ENCODE data around the gene STX3.
"Not testable (repeated sequence)": the region's sequence is repeated elsewhere in the genome, so short reads cannot be mapped to it uniquely, and the experiment has no call there.

- TF ChIP-seq CTCF (IDR thresholded peaks at IDR 0.05; ENCODE audit: low read depth, low read length, missing input control); TAF1 (conservative IDR thresholded peaks at IDR 0.05); YY1 (IDR thresholded peaks at IDR 0.05): not testable (repeated sequence)
Measured at GRCh38 chr11:59849551-59849950, 94.4 kb downstream of the STX3 start.
